NOMO-1 (cell line): ENCODE data around the gene PCNX1.
A peak's percentile ranks its signal among the peaks of the same experiment; 100 is the strongest.
"Not testable (repeated sequence)": the region's sequence is repeated elsewhere in the genome, so short reads cannot be mapped to it uniquely, and the experiment has no call there.

Experiments used
- DNase-seq, 2 experiments: peaks; one replicate each; lab custom pipeline; 2025; ENCODE audit not compliant: unreplicated experiment in 2 of 2; lab: John Stamatoyannopoulos, UW

PCNX1 gene

GRCh38 chr14:70909733-70910614, 2.7 kb downstream of the PCNX1 start:
- DNase-seq, result peak in 1 of 2 experiments; percentile 48

GRCh38 chr14:70915415-70915814, 8.2 kb downstream of the PCNX1 start:
- no peak for DNase-seq

- DNase-seq, result no peak
Observed at GRCh38 chr14:70916300-70916699, 9.0 kb downstream of the PCNX1 start.

- no peak for DNase-seq
Observed at GRCh38 chr14:70916799-70917198, 9.5 kb downstream of the PCNX1 start.

- DNase-seq, result no peak
Observed at GRCh38 chr14:70917633-70918032, 10.4 kb downstream of the PCNX1 start.

GRCh38 chr14:70919774-70920173, 12.5 kb downstream of the PCNX1 start:
- peak in 1 of 2 experiments; percentile 20 for DNase-seq

GRCh38 chr14:70920608-70921007, 13.3 kb downstream of the PCNX1 start:
- DNase-seq, result no peak

GRCh38 chr14:70921669-70922068, 14.4 kb downstream of the PCNX1 start:
- peak in 1 of 2 experiments; percentile 13 for DNase-seq

- DNase-seq, result no peak
Observed at GRCh38 chr14:70924521-70924920, 17.3 kb downstream of the PCNX1 start.

- DNase-seq, result no peak
Observed at GRCh38 chr14:70926235-70926830, 19.1 kb downstream of the PCNX1 start.

GRCh38 chr14:70931008-70931407, 23.7 kb downstream of the PCNX1 start:
- no peak for DNase-seq

GRCh38 chr14:70934084-70934483, 26.8 kb downstream of the PCNX1 start:
- no peak for DNase-seq

GRCh38 chr14:70934502-70935134, 27.4 kb downstream of the PCNX1 start:
- peak in 1 of 2 experiments; percentile 54 for DNase-seq

- no peak for DNase-seq
Observed at GRCh38 chr14:70935135-70935534, 27.9 kb downstream of the PCNX1 start.

- DNase-seq, result not testable (repeated sequence)
Observed at GRCh38 chr14:70939693-70940092, 32.4 kb downstream of the PCNX1 start.

- DNase-seq, result not testable (repeated sequence)
Observed at GRCh38 chr14:70941637-70942341, 34.5 kb downstream of the PCNX1 start.

GRCh38 chr14:70942342-70942706, 35.1 kb downstream of the PCNX1 start:
- DNase-seq, result no peak

GRCh38 chr14:70942721-70943120, 35.5 kb downstream of the PCNX1 start:
- DNase-seq, result not testable (repeated sequence)

GRCh38 chr14:70943838-70944237, 36.6 kb downstream of the PCNX1 start:
- DNase-seq, result no peak

- no peak for DNase-seq
Observed at GRCh38 chr14:70947739-70948138, 40.5 kb downstream of the PCNX1 start.

- no peak for DNase-seq
Observed at GRCh38 chr14:70952485-70952884, 45.2 kb downstream of the PCNX1 start.
